ENCODE results near the gene SLC7A9.

SLC7A9 gene

DNA sequence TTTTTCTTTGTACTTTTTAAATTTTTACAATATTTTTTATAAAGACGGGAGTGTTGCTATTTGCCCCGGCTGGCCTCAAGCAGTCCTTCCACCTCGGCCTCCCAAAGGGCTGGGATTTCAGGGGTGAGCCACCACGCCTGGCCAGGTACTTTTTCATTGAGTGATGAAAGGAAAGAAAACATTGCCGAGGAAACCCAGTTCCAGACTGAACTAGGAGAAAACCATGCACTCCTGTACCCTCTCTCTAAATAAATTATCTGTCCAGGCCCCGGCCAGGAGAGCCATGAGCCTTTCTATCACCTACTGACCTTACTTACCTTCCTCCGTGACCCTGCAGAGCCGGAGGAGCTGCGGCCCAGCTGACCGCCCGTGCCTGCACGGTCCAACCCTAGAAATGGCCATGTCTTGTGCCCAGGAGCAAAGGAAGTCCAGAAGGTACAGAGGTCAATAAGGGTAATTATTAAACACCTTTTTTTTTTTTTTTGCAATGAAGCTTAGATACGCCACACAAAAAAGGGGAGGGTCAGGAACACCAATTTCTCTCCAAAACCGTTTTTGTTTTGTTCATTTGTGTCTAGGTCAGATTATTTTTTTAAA is at the start of gene SLC7A9:
Gene SLC7A9 (minus strand): TSS at position 399 of the 597 bp plus-strand sequence. CDS start 1,233 bp downstream, outside the sequence.
- H3K27me3 Mint-ChIP-seq = no peaks in the 10 kb centered on the region
- no peak within 1 kb of the TSS for H3K27ac Mint-ChIP-seq (ENCODE audit: low read depth)
- H3K9me3 Mint-ChIP-seq = no peaks in the 10 kb centered on the region
- no peak for ATAC-seq (replicated peaks; ENCODE audit: extremely low read depth, poor library complexity, severe bottlenecking)
- DNase-seq (ENCODE audit: low spot score in 2 of 2) = no peak
- H3K4me1 Mint-ChIP-seq = no peaks in the 10 kb centered on the region
- H3K36me3 Mint-ChIP-seq (ENCODE audit: insufficient read depth) = no peaks in the 10 kb centered on the region
- H3K4me3 Mint-ChIP-seq = no peak within 1 kb of the TSS

DNA sequence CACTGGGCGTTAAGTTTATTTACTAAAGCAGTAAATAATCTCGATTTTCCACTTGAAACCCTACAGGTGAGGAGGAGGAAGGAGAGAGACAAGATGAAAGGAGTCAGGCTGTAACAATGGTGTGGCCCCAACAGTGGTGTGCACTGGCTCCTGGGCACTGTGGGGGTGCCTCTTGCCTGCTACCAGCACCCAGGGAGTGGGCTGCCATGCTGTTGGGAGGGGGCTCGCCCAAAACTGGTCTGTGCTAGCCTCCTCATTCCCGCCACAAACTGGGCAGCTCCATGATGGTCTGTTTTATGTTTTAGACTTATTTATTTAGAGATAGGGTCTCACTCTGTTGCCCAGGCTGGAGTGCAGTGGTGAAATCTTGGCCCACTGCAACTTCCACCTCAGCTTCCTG is 49.8 kb upstream of the SLC7A9 start:
- peaks cover 15% of the 10 kb centered on the region for H3K36me3 Mint-ChIP-seq (ENCODE audit: insufficient read depth)
- ATAC-seq (replicated peaks; ENCODE audit: extremely low read depth, poor library complexity, severe bottlenecking) (no peak), DNase-seq (ENCODE audit: low spot score in 2 of 2) (no peak)
- no peaks in the 10 kb centered on the region for H3K27me3 Mint-ChIP-seq
- no peaks in the 10 kb centered on the region for H3K9me3 Mint-ChIP-seq
- H3K4me1 Mint-ChIP-seq = no peaks in the 10 kb centered on the region
- H3K4me3 Mint-ChIP-seq = no peak overlapping the region
- no peak overlapping the region for H3K27ac Mint-ChIP-seq (ENCODE audit: low read depth)

DNA sequence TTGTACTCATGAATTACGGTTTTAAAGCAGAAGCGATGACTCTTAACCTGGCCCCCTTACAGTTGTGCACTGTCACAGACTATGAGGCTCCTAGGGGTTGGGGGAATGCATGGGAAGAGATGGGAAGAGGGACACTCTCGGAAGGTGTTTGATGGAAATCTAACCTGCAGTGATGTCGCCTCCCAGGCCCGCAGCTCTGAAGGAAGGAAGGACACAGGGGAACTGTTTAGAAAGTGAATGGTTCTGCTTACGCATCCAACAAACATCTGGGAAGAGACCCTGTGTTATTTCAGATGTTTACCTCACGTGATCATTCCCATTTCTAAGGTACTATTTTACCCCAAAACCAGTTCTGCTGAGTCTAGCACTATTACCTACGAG is 48.0 kb upstream of the SLC7A9 start:
- H3K27me3 Mint-ChIP-seq = no peaks in the 10 kb centered on the region
- no peaks in the 10 kb centered on the region for H3K4me1 Mint-ChIP-seq
- DNase-seq (ENCODE audit: low spot score in 2 of 2) (no peak), ATAC-seq (replicated peaks; ENCODE audit: extremely low read depth, poor library complexity, severe bottlenecking) (no peak)
- no peak overlapping the region for H3K27ac Mint-ChIP-seq (ENCODE audit: low read depth)
- peaks cover 11% of the 10 kb centered on the region for H3K36me3 Mint-ChIP-seq (ENCODE audit: insufficient read depth)
- no peaks in the 10 kb centered on the region for H3K9me3 Mint-ChIP-seq
- no peak overlapping the region for H3K4me3 Mint-ChIP-seq

DNA sequence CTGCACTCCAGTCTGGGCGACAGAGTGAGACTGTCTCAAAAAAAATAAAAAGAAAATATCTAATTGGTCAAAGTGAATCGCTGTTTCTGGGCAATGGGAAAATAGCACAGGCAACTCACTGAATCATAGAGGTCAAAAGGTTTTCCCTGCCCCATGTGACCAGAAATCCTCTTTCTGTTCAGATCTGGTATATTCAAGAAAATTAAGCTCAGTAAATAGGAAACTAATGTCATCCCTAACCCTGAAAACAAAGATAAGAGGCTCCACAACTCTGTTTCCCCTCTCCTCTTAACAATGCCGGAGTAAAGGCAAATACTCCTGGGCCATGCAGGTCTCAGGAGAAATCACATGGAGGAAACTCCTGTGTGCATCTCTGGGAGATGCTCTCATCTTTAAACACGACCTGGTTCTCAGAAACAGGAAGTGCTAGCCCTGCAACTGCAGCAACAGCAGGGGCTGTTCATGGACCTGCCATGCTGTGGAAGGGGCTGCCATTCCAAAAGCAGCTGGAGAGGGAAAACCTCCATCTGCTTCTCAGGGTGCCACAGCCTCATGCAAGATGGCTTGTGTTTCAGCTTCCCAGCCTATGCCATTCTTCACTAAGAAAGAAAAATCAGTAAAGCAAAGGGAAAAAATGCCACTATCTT is 47.5 kb upstream of the SLC7A9 start:
- no peak overlapping the region for H3K27ac Mint-ChIP-seq (ENCODE audit: low read depth)

DNA sequence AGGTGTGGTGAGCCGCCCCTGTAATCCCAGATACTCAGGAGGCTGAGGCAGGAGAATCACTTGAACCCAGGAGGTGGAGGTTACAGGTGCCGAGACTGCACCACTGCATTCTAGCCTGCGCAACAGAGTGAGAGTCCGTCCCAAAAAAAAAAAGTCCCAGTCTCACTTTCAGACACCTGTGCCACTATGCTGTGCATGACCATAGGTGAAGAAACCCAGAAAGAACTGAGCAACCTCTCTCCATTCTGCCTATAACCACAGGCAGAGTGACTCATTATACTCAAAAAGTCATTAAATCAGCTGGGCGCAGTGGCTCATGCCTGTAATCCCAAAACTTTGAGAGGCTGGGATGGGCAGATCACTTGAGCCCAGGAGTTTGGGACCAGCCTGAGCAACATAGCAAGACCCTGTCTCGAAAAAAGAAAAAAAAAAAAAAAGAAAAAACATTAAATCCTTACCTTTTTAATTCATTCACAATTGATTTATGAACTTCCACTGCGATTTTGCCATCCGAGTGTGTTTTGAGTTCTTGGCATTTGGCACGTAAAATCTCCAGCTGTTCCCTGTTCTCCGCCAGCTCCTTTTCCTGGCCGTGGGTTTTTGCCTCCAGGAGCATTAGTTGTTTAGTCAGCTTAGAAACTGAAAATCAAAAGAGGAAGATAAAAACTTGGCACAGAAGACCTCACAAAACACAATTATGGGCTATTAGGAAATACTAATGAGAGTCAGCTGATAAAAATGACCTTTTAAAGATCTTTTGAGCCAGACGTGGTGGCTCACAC is 45.5 kb upstream of the SLC7A9 start:
- Mint-ChIP-seq H3K36me3 (ENCODE audit: insufficient read depth) (peaks cover 5% of the 10 kb centered on the region), H3K9me3 (no peaks in the 10 kb centered on the region), H3K4me1 (no peaks in the 10 kb centered on the region), H3K27me3 (no peaks in the 10 kb centered on the region), H3K4me3 (no peak overlapping the region), H3K27ac (ENCODE audit: low read depth) (no peak overlapping the region)
- DNase-seq (ENCODE audit: low spot score in 2 of 2) (no peak), ATAC-seq (replicated peaks; ENCODE audit: extremely low read depth, poor library complexity, severe bottlenecking) (no peak)

More for the DNA sequence above, 47.5 kb upstream of the SLC7A9 start:
- no peak for ATAC-seq (replicated peaks; ENCODE audit: extremely low read depth, poor library complexity, severe bottlenecking)
- Mint-ChIP-seq H3K36me3 (ENCODE audit: insufficient read depth) (peaks cover 11% of the 10 kb centered on the region), H3K4me1 (no peaks in the 10 kb centered on the region), H3K27me3 (no peaks in the 10 kb centered on the region), H3K4me3 (no peak overlapping the region), H3K9me3 (no peaks in the 10 kb centered on the region)
- no peak for DNase-seq (ENCODE audit: low spot score in 2 of 2)

DNA sequence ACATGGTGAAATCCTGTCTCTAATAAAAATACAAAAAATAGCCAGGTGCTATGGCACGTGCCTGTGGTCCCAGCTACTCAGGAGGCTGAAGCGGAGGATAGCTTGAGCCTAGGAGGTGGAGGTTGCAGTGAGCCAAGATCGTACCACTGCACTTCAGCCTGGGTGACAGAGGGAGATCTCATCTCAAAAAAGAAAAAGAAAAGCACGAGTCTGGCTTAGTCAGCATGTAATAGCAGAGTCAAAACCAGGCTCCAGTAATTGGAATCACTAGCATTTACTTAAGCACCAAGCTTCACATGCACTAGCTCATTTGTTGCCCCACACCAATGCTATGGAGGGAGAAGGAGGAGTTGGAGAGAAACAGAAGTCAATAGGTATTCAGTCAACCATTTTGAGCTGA is 41.9 kb upstream of the SLC7A9 start:
- no peak for DNase-seq (ENCODE audit: low spot score in 2 of 2)
- no peaks in the 10 kb centered on the region for H3K4me1 Mint-ChIP-seq
- no peaks in the 10 kb centered on the region for H3K27me3 Mint-ChIP-seq
- no peak overlapping the region for H3K27ac Mint-ChIP-seq (ENCODE audit: low read depth)
- H3K9me3 Mint-ChIP-seq = no peaks in the 10 kb centered on the region
- no peak overlapping the region for H3K4me3 Mint-ChIP-seq
- H3K36me3 Mint-ChIP-seq (ENCODE audit: insufficient read depth) = peaks cover 7% of the 10 kb centered on the region
- no peak for ATAC-seq (replicated peaks; ENCODE audit: extremely low read depth, poor library complexity, severe bottlenecking)

DNA sequence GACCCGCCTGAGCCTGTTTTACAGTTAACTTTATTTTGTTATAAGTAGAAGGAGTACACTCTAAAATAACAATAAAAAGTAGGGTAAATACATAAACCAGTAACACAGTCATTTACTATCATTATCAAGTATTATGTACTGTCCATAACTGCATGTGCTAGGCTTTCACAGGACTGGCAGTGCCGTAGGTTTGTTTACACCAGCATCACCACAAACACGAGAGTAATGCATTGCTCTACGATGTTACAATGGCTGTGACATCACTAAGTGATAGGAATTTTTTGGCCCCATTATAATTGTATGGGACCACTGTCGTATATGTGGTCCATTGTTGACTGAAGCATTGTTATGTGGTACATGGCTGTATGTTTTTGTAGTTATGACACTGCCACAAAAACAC is 41.3 kb upstream of the SLC7A9 start:
- H3K27me3 Mint-ChIP-seq = no peaks in the 10 kb centered on the region
- no peak for DNase-seq (ENCODE audit: low spot score in 2 of 2)
- H3K4me1 Mint-ChIP-seq = no peaks in the 10 kb centered on the region
- no peaks in the 10 kb centered on the region for H3K9me3 Mint-ChIP-seq
- H3K36me3 Mint-ChIP-seq (ENCODE audit: insufficient read depth) = peaks cover 6% of the 10 kb centered on the region
- ATAC-seq (replicated peaks; ENCODE audit: extremely low read depth, poor library complexity, severe bottlenecking) = no peak
- H3K27ac Mint-ChIP-seq (ENCODE audit: low read depth) = no peak overlapping the region
- H3K4me3 Mint-ChIP-seq = no peak overlapping the region

DNA sequence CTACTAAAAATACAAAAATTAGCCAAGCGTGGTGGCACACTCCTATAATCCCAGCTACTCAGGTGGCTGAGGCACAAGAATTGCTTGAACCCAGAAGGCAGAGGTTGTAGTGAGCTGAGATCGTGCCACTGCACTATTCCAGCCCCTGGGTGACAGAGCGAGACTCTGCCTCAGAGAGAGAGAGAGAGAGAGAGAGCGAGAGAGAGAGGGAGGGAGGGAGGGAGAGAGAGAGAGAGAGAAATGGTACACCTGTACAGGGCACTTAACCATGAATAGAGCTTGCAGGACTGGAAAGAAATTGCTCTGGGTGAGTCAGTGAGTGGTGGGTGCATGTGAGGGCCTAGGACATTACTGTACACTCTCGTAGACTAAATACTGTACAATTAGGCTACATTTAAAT is 40.5 kb upstream of the SLC7A9 start:
- no peak for ATAC-seq (replicated peaks; ENCODE audit: extremely low read depth, poor library complexity, severe bottlenecking)

DNA sequence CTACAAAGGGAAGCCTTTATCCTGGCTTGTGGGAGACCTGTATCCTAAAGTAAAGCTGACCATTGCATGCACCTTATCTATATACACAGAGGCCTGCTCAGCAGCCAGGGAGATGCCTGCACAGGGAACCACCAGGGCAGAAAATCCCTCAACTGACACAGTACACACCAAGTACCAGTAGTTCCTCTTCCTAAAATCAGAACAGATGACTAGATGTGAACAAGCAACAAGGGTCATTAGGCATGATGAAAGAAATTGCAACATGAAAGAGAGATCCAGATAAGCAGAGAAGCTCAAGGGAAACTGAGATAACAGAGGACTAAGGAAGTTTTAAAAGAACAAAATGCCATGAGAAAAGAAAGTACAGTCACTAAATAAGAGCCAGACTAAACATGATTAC is 39.7 kb upstream of the SLC7A9 start:
- Mint-ChIP-seq H3K27ac (ENCODE audit: low read depth) (no peak overlapping the region), H3K4me3 (no peak overlapping the region), H3K9me3 (no peaks in the 10 kb centered on the region), H3K27me3 (no peaks in the 10 kb centered on the region), H3K4me1 (no peaks in the 10 kb centered on the region), H3K36me3 (ENCODE audit: insufficient read depth) (peaks cover 4% of the 10 kb centered on the region)
- no peak for ATAC-seq (replicated peaks; ENCODE audit: extremely low read depth, poor library complexity, severe bottlenecking)
- no peak for DNase-seq (ENCODE audit: low spot score in 2 of 2)

More for the DNA sequence above, 40.5 kb upstream of the SLC7A9 start:
- no peaks in the 10 kb centered on the region for H3K9me3 Mint-ChIP-seq
- H3K27ac Mint-ChIP-seq (ENCODE audit: low read depth) = no peak overlapping the region
- no peak for DNase-seq (ENCODE audit: low spot score in 2 of 2)
- peaks cover 4% of the 10 kb centered on the region for H3K36me3 Mint-ChIP-seq (ENCODE audit: insufficient read depth)
- no peaks in the 10 kb centered on the region for H3K4me1 Mint-ChIP-seq
- H3K4me3 Mint-ChIP-seq = no peak overlapping the region
- no peaks in the 10 kb centered on the region for H3K27me3 Mint-ChIP-seq

DNA sequence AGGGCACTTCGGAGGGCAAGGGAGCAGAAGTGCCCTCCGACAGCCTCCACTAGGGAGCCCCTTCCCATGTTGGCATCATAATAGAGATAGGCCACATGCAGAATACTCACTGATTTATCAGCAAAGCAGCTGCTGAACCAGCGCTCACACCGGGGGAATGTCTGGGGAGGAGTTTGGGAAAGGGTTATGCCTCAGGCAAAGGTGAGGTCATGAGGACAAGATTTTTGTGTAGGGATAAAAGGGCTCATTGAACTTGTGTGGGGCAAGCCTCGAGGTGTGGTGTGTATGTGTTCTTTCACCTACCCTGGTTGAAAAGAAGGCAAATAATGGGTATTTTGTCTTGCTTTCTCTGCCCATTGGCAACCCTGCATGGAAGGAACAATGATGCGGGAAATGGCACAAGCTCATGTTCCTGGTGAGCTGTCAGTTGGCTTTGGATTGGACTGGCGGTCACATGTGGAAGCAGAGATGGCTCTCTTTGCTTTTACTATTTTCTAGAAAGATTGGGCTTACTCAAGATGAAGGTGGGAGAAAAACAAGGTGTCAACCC is 39.1 kb upstream of the SLC7A9 start:
- Mint-ChIP-seq H3K36me3 (ENCODE audit: insufficient read depth) (peaks cover 4% of the 10 kb centered on the region), H3K4me3 (no peak overlapping the region), H3K27ac (ENCODE audit: low read depth) (peak overlapping the region; percentile 3), H3K9me3 (no peaks in the 10 kb centered on the region), H3K4me1 (no peaks in the 10 kb centered on the region), H3K27me3 (no peaks in the 10 kb centered on the region)
- DNase-seq (ENCODE audit: low spot score in 2 of 2) (no peak), ATAC-seq (replicated peaks; ENCODE audit: extremely low read depth, poor library complexity, severe bottlenecking) (no peak)

DNA sequence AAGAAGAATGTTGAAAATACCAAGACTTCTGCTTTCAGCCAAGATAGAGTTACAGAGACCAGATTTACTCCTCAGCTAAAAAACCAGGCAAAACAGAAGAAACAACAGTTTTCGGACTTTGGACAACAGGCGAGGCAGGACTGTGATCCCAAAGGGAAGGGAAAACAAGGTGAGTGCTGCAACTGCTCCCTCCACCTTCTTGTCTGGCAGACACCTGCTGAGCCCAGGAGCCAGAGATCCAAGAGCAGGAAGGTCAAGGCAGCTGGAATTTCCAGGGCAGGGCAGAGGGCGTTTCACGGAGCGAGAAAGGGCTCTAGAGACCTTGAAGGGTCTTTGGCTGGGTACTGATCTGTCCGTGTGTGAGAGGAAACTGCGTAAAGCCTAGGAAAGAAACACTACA is 32.9 kb upstream of the SLC7A9 start:
- no peak for ATAC-seq (replicated peaks; ENCODE audit: extremely low read depth, poor library complexity, severe bottlenecking)
- Mint-ChIP-seq H3K36me3 (ENCODE audit: insufficient read depth) (peaks cover 7% of the 10 kb centered on the region), H3K27me3 (no peaks in the 10 kb centered on the region), H3K4me1 (no peaks in the 10 kb centered on the region), H3K9me3 (no peaks in the 10 kb centered on the region), H3K27ac (ENCODE audit: low read depth) (no peak overlapping the region), H3K4me3 (no peak overlapping the region)
- DNase-seq (ENCODE audit: low spot score in 2 of 2) = no peak

DNA sequence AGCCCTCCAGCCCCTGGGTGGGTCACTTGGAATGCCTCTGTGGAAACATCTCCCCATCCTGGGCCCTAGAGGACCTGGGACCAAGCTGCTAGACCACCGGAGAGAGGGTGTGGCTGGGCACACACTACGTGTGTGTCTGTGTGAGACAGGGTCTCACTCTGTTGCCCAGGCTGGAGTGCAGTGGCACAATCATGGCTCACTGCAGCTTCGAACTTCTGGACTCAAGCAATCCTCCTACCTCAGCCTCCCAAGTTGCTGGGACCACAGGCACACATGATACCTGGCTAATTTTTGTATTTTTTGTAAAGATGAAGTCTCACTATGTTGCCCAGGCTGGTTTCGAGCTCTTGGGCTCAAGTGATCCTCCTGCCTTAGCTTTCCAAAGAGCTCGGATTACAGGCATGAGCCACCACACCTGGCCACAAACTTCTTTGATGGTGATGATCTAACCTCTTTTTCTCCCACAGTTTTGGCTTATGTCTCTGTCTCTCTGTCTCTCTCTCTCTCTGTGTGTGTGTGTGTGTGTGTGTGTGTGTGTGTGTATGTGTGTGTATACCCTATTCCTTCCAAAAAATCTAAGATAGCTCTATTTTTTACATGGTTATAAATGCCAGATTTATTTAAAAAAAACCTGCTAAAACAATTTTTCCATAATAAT is 32.1 kb upstream of the SLC7A9 start:
- no peaks in the 10 kb centered on the region for H3K27me3 Mint-ChIP-seq
- no peak overlapping the region for H3K4me3 Mint-ChIP-seq
- DNase-seq (ENCODE audit: low spot score in 2 of 2) = no peak
- H3K4me1 Mint-ChIP-seq = peaks cover 7% of the 10 kb centered on the region
- no peaks in the 10 kb centered on the region for H3K9me3 Mint-ChIP-seq
- no peak overlapping the region for H3K27ac Mint-ChIP-seq (ENCODE audit: low read depth)
- H3K36me3 Mint-ChIP-seq (ENCODE audit: insufficient read depth) = peaks cover 7% of the 10 kb centered on the region
- ATAC-seq (replicated peaks; ENCODE audit: extremely low read depth, poor library complexity, severe bottlenecking) = no peak
